ENCODE measurements around the gene GMPR2.

GMPR2 gene

GRCh38 chr14:24281636-24282035 lies 48.9 kb downstream of the GMPR2 start:
- DNase-seq (ENCODE audit: extremely low read depth in 1 of 2, low read depth in 1 of 2): no peak

GRCh38 chr14:24282736-24283135 lies 50.0 kb downstream of the GMPR2 start:
- no peak for DNase-seq (ENCODE audit: extremely low read depth in 1 of 2, low read depth in 1 of 2)

GRCh38 chr14:24283796-24284460 lies 51.2 kb downstream of the GMPR2 start:
- no peak for DNase-seq (ENCODE audit: extremely low read depth in 1 of 2, low read depth in 1 of 2)

GRCh38 chr14:24284501-24285035 lies 51.8 kb downstream of the GMPR2 start:
- no peak for DNase-seq (ENCODE audit: extremely low read depth in 1 of 2, low read depth in 1 of 2)

GRCh38 chr14:24285351-24285750 lies 52.6 kb downstream of the GMPR2 start:
- DNase-seq (ENCODE audit: extremely low read depth in 1 of 2, low read depth in 1 of 2): no peak

- no peak for DNase-seq (ENCODE audit: extremely low read depth in 1 of 2, low read depth in 1 of 2)
Observed at GRCh38 chr14:24286996-24287395, 54.3 kb downstream of the GMPR2 start.
